Tibial nerve (tissue), 3 donors: Measurements from ENCODE around the gene FNDC3B.

Experiments used
- CTCF ChIP-seq, 5 experiments: fragments of 200-600 bp in 3 of 5; fragments of 450-650 bp in 2 of 5; sonication (generic) in 3 of 5; IDR thresholded peaks; one replicate each; pipeline ENCODE4 v1.5.1; 2016 to 2019; ENCODE audit warnings: antibody characterized with exemption in 5 of 5, mild to moderate bottlenecking in 3 of 5, moderate library complexity in 2 of 5
- POLR2A ChIP-seq, 2 donors: fragments of 450-650 bp; IDR thresholded peaks; one replicate each; pipeline ENCODE4 v1.6.1; 2017; ENCODE audit warnings: antibody characterized with exemption in 2 of 2, mild to moderate bottlenecking in 2 of 2, moderate library complexity in 2 of 2

- TF ChIP-seq CTCF (IDR thresholded peaks at IDR 0.05), result no peak
- no peak for TF ChIP-seq POLR2A (IDR thresholded peaks at IDR 0.05)
These were observed 13.0 kb downstream of the FNDC3B start for GRCh38 chr3:172052405-172052804.
